ENCODE results near the gene ADD2. TPM values are rescaled to one million over a fixed set of nuclear protein-coding genes. Genes with fewer than 3 reads are reported as not detected.
A peak's percentile ranks its signal among the peaks of the same experiment; 100 is the strongest.

Gene ADD2
- total and polyA plus RNA-seq, 2 experiments from 2014 or later, result 34.6 to 223 TPM

DNA sequence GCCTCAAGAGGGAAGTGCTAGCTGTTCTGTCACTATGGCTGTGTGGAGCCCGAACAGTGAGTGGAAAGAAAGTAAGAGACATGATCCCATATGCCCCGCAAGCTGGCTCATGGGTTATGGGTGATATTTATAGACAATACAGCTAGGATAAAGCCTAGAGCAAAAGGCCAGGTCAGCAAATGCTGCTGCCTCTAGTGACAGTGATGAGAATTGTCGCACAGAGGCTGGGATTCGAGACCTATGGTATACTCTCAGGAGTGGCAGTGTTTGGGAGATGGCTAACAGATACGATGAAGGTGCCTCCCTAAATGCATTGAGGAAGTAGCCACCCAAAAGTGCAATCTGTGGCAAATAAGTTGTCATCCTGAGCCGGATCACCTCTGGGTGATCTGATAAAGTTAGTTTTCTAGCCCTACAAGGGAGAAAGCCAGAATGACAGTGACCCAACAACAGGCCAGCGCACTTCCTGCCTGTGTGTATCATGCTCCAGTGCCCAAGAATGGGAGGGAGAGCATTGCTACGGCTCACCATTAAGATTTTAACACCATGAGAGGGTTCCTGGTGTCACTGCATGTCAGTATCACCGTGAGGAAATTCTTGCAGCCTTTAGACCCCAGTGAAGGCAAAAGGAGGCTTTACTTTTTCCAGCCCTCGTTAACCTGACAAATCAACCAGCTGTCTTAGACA, 122.1 kb downstream of the ADD2 start:
- Histone ChIP-seq H3K36me3 (ENCODE audit: insufficient read depth) (no peaks in the 10 kb centered on the region), H3K9me2 (ENCODE audit: insufficient read depth) (no peaks in the 10 kb centered on the region), H3K4me2 (no peak overlapping the region), H4K20me1 (replicated peaks; ENCODE audit: insufficient read depth) (no peaks in the 10 kb centered on the region), H3K79me2 (replicated peaks; ENCODE audit: insufficient read depth) (no peaks in the 10 kb centered on the region), H2AFZ (peak overlapping the region; percentile 4; the same call in 1 of the 2 replicates), H3K4me1 (ENCODE audit: insufficient read depth) (peaks cover 5% of the 10 kb centered on the region; the same call in 1 of the 2 replicates), H3F3A (replicated peaks; ENCODE audit: low read depth) (no peaks in the 10 kb centered on the region), H3K27me3 (ENCODE audit: insufficient read depth) (no peaks in the 10 kb centered on the region), H3K4me3 (no peak overlapping the region), H3K27ac (ENCODE audit: low read depth) (no peak overlapping the region)
- ATAC-seq, result peak; percentile 79
- Mint-ChIP-seq H3K27ac (no peak overlapping the region), H3K27me3 (ENCODE audit: insufficient read depth, low read depth, poor library complexity) (peaks cover 9% of the 10 kb centered on the region), H3K36me3 (ENCODE audit: low read depth) (no peaks in the 10 kb centered on the region), H3K4me1 (peaks cover 7% of the 10 kb centered on the region), H3K9me3 (no peaks in the 10 kb centered on the region), H3K4me3 (no peak overlapping the region)
- TF ChIP-seq, protein P1, sequence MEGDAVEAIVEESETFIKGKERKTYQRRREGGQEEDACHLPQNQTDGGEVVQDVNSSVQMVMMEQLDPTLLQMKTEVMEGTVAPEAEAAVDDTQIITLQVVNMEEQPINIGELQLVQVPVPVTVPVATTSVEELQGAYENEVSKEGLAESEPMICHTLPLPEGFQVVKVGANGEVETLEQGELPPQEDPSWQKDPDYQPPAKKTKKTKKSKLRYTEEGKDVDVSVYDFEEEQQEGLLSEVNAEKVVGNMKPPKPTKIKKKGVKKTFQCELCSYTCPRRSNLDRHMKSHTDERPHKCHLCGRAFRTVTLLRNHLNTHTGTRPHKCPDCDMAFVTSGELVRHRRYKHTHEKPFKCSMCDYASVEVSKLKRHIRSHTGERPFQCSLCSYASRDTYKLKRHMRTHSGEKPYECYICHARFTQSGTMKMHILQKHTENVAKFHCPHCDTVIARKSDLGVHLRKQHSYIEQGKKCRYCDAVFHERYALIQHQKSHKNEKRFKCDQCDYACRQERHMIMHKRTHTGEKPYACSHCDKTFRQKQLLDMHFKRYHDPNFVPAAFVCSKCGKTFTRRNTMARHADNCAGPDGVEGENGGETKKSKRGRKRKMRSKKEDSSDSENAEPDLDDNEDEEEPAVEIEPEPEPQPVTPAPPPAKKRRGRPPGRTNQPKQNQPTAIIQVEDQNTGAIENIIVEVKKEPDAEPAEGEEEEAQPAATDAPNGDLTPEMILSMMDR (conservative IDR thresholded peaks at IDR 0.05; ENCODE audit: low read depth in 2 of 2), result peak; percentile 43 to 58
- TF ChIP-seq JUNB (IDR thresholded peaks at IDR 0.05; ENCODE audit: unreplicated experiment), result no peak
- peak; percentile 65 for DNase-seq (ENCODE audit: low spot score)

DNA sequence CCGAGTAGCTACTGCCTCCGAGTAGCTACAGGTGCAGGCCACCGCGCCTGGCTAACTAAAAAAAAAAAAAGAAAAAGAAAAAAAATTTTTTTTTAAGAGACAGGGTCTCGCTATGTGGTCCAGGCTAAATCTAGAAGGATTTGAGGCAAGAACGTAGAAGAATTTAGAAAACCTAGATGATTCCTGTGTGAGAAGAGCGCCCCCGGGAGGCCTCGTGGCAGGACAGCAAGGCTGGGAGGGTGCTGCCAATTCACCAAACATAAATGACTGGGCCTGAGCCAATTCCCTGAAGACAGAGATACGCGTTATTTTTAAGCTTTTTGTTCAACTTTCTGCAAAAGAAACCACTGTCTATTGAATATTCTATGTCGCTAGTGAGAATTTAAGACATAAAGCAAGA, 124.3 kb downstream of the ADD2 start:
- H2AFZ ChIP-seq, result no peak overlapping the region
- ATAC-seq (peak; percentile 30), DNase-seq (ENCODE audit: low spot score) (peak; percentile 90)
- H3K79me2 ChIP-seq (replicated peaks; ENCODE audit: insufficient read depth), result no peaks in the 10 kb centered on the region
- Mint-ChIP-seq H3K27ac (no peak overlapping the region), H3K36me3 (ENCODE audit: low read depth) (no peaks in the 10 kb centered on the region), H3K9me3 (no peaks in the 10 kb centered on the region), H3K27me3 (ENCODE audit: insufficient read depth, low read depth, poor library complexity) (peaks cover 9% of the 10 kb centered on the region), H3K4me3 (no peak overlapping the region), H3K4me1 (peaks cover 7% of the 10 kb centered on the region)
- TF ChIP-seq, protein P1 (conservative IDR thresholded peaks at IDR 0.05; ENCODE audit: low read depth in 2 of 2), result peak; percentile 88 to 92
- no peak for TF ChIP-seq EZH2phosphoT487 (IDR thresholded peaks at IDR 0.05; ENCODE audit: unreplicated experiment)
- no peaks in the 10 kb centered on the region for H3K36me3 ChIP-seq (ENCODE audit: insufficient read depth)
- peaks cover 2% of the 10 kb centered on the region; the same call in 1 of the 2 replicates for H3K4me1 ChIP-seq (ENCODE audit: insufficient read depth)
- H3K4me3 ChIP-seq, result no peak overlapping the region
- H3K4me2 ChIP-seq, result no peak overlapping the region
- H4K20me1 ChIP-seq (replicated peaks; ENCODE audit: insufficient read depth), result no peaks in the 10 kb centered on the region
- no peak overlapping the region for H3K27ac ChIP-seq (ENCODE audit: low read depth)
- H3F3A ChIP-seq (replicated peaks; ENCODE audit: low read depth), result no peaks in the 10 kb centered on the region
- H3K9me2 ChIP-seq (ENCODE audit: insufficient read depth), result no peaks in the 10 kb centered on the region
- H3K27me3 ChIP-seq (ENCODE audit: insufficient read depth), result no peaks in the 10 kb centered on the region

DNA sequence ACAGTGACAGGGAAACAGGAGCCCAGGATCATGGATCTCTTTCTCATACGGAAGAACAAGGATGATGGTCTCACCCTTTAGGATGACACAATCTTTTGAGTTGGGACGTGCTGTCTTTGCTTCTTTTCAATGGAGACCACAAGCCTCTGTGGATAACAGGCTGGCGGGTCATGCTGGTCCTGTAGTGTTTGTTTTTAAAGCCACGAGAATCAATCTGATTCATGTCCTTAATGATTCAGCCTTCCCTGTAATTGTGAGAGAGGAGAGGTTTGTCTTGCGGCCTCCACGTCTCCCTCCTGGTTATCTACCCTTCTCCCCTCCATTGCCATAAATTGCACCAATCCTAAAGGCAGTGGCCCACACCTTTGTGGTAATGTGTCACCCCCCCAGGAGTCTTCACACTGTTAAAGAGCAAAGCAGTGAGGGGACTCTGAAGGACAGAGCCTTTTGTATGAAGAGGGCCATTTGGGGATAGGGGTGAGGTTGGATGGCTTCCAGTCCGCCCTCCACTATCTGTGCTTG, 126.7 kb downstream of the ADD2 start:
- no peaks in the 10 kb centered on the region for H3K9me2 ChIP-seq (ENCODE audit: insufficient read depth)
- H3K27me3 ChIP-seq (ENCODE audit: insufficient read depth), result no peaks in the 10 kb centered on the region
- no peaks in the 10 kb centered on the region for H3K4me1 ChIP-seq (ENCODE audit: insufficient read depth)
- DNase-seq (ENCODE audit: low spot score) (no peak), ATAC-seq (no peak)
- peaks cover 9% of the 10 kb centered on the region for H3K27me3 Mint-ChIP-seq (ENCODE audit: insufficient read depth, low read depth, poor library complexity)
- TF ChIP-seq POLR2AphosphoS5 (IDR thresholded peaks at IDR 0.05; ENCODE audit: low read depth) (no peak), ZNF114 (CRISPR knock-in tag; IDR thresholded peaks at IDR 0.05) (no peak)
- no peak overlapping the region for H2AFZ ChIP-seq
- no peaks in the 10 kb centered on the region for H3K36me3 ChIP-seq (ENCODE audit: insufficient read depth)
- no peaks in the 10 kb centered on the region for H3K36me3 Mint-ChIP-seq (ENCODE audit: low read depth)
- no peak overlapping the region for H3K27ac Mint-ChIP-seq
- no peaks in the 10 kb centered on the region for H3F3A ChIP-seq (replicated peaks; ENCODE audit: low read depth)
- peaks cover 5% of the 10 kb centered on the region; the same call in 2 of the 3 replicates for H3K9me3 Mint-ChIP-seq
- no peak overlapping the region for H3K4me3 ChIP-seq
- H4K20me1 ChIP-seq (replicated peaks; ENCODE audit: insufficient read depth), result no peaks in the 10 kb centered on the region
- no peaks in the 10 kb centered on the region for H3K79me2 ChIP-seq (replicated peaks; ENCODE audit: insufficient read depth)
- peaks cover 7% of the 10 kb centered on the region; the same call in 2 of the 3 replicates for H3K4me1 Mint-ChIP-seq
- H3K4me3 Mint-ChIP-seq, result no peak overlapping the region
- no peak overlapping the region for H3K4me2 ChIP-seq
- no peak overlapping the region for H3K27ac ChIP-seq (ENCODE audit: low read depth)

All from GM23338 (cell line).